ENCODE data around the gene WFIKKN1.

Gene WFIKKN1

DNA sequence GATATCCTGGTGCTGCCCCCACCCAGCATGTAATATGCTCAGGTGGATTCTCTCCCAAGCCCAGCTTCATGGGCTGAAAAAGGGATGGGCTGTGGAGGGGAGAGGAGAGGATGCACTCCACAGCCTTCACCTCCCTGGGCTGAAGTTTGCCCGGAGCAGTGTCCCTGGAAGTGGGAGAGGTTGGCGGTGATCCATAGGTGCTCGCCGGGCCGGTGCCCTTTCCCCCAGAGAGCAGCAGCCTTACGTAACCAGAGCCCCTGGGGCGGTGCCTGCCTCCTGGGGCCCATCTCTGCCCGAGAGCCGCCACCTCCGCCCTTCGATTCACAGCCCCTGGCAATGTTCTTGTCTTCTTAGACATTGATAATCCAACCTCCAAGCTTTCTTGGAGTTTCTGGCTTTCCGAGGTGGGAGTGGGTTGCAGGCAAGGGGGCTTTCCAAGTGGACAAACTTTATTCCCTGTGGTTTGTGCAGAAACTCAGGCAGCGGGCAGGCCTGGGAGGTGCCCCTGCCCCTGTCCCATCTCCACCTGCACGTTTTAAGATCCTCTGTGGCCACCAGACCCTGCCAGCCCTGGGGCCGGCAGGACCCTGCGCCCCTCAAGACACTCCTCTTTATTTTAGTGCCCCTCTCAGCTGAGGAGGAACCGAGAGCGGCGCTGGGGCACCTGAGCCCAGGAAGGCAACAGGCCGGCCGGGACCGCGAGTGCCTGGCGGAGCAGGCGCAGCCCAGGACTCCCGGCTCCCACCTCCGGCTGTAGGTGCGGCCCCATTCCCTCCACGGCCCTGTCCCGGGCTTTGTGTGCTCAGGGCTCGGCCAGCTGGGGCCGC lies 15.3 kb downstream of the WFIKKN1 start (continued):
- TF ChIP-seq ZBTB8A (tag by site-specific recombination; IDR thresholded peaks at IDR 0.05) = peak; percentile 90
- TF ChIP-seq ZSCAN23 (tag by site-specific recombination; IDR thresholded peaks at IDR 0.05) = no peak
- TF ChIP-seq, protein P1, sequence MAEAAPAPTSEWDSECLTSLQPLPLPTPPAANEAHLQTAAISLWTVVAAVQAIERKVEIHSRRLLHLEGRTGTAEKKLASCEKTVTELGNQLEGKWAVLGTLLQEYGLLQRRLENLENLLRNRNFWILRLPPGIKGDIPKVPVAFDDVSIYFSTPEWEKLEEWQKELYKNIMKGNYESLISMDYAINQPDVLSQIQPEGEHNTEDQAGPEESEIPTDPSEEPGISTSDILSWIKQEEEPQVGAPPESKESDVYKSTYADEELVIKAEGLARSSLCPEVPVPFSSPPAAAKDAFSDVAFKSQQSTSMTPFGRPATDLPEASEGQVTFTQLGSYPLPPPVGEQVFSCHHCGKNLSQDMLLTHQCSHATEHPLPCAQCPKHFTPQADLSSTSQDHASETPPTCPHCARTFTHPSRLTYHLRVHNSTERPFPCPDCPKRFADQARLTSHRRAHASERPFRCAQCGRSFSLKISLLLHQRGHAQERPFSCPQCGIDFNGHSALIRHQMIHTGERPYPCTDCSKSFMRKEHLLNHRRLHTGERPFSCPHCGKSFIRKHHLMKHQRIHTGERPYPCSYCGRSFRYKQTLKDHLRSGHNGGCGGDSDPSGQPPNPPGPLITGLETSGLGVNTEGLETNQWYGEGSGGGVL (tag by site-specific recombination; IDR thresholded peaks at IDR 0.05) = 0 out of 2 replicates have a peak, but pooled peaks have one; percentile 29
- TF ChIP-seq, protein P2, sequence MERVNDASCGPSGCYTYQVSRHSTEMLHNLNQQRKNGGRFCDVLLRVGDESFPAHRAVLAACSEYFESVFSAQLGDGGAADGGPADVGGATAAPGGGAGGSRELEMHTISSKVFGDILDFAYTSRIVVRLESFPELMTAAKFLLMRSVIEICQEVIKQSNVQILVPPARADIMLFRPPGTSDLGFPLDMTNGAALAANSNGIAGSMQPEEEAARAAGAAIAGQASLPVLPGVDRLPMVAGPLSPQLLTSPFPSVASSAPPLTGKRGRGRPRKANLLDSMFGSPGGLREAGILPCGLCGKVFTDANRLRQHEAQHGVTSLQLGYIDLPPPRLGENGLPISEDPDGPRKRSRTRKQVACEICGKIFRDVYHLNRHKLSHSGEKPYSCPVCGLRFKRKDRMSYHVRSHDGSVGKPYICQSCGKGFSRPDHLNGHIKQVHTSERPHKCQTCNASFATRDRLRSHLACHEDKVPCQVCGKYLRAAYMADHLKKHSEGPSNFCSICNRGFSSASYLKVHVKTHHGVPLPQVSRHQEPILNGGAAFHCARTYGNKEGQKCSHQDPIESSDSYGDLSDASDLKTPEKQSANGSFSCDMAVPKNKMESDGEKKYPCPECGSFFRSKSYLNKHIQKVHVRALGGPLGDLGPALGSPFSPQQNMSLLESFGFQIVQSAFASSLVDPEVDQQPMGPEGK (tag by site-specific recombination; IDR thresholded peaks at IDR 0.05) = peak; percentile 68; the same call in 1 of the 2 replicates
- TF ChIP-seq ZNF544 (tag by site-specific recombination; IDR thresholded peaks at IDR 0.05) = no peak
- no peak for TF ChIP-seq ZNF302 (tag by site-specific recombination; IDR thresholded peaks at IDR 0.05; ENCODE audit: low read depth)
- TF ChIP-seq ZFP69B (tag by site-specific recombination; IDR thresholded peaks at IDR 0.05) = peak; percentile 48; the same call in 1 of the 2 replicates
- TF ChIP-seq ZNF626 (tag by site-specific recombination; IDR thresholded peaks at IDR 0.05) = no peak
- no peak for TF ChIP-seq ZNF747 (tag by site-specific recombination; IDR thresholded peaks at IDR 0.05)
- peak; percentile 48; the same call in 1 of the 2 replicates for TF ChIP-seq IKZF3 (tag by site-specific recombination; IDR thresholded peaks at IDR 0.05)
- peak; percentile 47 for TF ChIP-seq ZNF366 (tag by site-specific recombination; conservative IDR thresholded peaks at IDR 0.05)
- no peak for TF ChIP-seq ZNF335 (tag by site-specific recombination; conservative IDR thresholded peaks at IDR 0.05)
- peak; percentile 68 for TF ChIP-seq ZIC2 (tag by site-specific recombination; IDR thresholded peaks at IDR 0.05)
- no peak for TF ChIP-seq ZNF514 (tag by site-specific recombination; IDR thresholded peaks at IDR 0.05)
- TF ChIP-seq, protein P3, sequence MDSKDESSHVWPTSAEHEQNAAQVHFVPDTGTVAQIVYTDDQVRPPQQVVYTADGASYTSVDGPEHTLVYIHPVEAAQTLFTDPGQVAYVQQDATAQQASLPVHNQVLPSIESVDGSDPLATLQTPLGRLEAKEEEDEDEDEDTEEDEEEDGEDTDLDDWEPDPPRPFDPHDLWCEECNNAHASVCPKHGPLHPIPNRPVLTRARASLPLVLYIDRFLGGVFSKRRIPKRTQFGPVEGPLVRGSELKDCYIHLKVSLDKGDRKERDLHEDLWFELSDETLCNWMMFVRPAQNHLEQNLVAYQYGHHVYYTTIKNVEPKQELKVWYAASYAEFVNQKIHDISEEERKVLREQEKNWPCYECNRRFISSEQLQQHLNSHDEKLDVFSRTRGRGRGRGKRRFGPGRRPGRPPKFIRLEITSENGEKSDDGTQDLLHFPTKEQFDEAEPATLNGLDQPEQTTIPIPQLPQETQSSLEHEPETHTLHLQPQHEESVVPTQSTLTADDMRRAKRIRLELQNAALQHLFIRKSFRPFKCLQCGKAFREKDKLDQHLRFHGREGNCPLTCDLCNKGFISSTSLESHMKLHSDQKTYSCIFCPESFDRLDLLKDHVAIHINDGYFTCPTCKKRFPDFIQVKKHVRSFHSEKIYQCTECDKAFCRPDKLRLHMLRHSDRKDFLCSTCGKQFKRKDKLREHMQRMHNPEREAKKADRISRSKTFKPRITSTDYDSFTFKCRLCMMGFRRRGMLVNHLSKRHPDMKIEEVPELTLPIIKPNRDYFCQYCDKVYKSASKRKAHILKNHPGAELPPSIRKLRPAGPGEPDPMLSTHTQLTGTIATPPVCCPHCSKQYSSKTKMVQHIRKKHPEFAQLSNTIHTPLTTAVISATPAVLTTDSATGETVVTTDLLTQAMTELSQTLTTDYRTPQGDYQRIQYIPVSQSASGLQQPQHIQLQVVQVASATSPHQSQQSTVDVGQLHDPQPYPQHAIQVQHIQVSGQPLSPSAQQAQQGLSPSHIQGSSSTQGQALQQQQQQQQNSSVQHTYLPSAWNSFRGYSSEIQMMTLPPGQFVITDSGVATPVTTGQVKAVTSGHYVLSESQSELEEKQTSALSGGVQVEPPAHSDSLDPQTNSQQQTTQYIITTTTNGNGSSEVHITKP (tag by site-specific recombination; IDR thresholded peaks at IDR 0.05) = no peak
- TF ChIP-seq ZNF423 (tag by site-specific recombination; IDR thresholded peaks at IDR 0.05) = peak; percentile 91
- TF ChIP-seq ZNF585B (tag by site-specific recombination; IDR thresholded peaks at IDR 0.05) = no peak
- TF ChIP-seq ZXDB (tag by site-specific recombination; IDR thresholded peaks at IDR 0.05) = peak; percentile 66
- peak; percentile 79; the same call in 1 of the 2 replicates for TF ChIP-seq KLF1 (tag by site-specific recombination; IDR thresholded peaks at IDR 0.05)
- no peak; the same call in 1 of the 2 replicates for TF ChIP-seq WT1 (tag by site-specific recombination; IDR thresholded peaks at IDR 0.05)
- TF ChIP-seq ZBTB17 (tag by site-specific recombination; IDR thresholded peaks at IDR 0.05) = peak; percentile 74
- TF ChIP-seq, protein P4, sequence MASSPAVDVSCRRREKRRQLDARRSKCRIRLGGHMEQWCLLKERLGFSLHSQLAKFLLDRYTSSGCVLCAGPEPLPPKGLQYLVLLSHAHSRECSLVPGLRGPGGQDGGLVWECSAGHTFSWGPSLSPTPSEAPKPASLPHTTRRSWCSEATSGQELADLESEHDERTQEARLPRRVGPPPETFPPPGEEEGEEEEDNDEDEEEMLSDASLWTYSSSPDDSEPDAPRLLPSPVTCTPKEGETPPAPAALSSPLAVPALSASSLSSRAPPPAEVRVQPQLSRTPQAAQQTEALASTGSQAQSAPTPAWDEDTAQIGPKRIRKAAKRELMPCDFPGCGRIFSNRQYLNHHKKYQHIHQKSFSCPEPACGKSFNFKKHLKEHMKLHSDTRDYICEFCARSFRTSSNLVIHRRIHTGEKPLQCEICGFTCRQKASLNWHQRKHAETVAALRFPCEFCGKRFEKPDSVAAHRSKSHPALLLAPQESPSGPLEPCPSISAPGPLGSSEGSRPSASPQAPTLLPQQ (tag by site-specific recombination; IDR thresholded peaks at IDR 0.05) = 0 out of 2 replicates have a peak, but pooled peaks have one; percentile 57

Data from HEK293 (cell line).